ENCODE data around the gene LIN52.

DNA sequence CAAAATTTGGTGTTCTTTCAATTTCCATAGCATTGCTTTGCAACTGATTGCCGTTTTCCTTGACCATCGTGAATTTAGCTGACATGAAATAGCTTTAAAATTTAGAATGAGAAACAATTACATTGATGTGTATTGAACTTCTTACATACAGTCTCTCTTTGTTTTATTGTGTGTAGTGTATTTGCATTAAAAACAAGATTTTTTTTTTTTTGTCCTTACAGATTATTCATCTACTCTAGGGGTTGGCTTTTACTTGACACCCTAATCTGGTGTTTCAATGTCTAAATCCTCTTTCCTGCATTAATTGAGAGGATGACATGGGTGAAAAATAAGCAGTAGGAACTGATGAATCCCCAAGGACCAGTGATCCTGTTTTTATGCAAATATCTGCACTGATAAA lies 20.6 kb downstream of the LIN52 start:
- TF ChIP-seq, protein P1, sequence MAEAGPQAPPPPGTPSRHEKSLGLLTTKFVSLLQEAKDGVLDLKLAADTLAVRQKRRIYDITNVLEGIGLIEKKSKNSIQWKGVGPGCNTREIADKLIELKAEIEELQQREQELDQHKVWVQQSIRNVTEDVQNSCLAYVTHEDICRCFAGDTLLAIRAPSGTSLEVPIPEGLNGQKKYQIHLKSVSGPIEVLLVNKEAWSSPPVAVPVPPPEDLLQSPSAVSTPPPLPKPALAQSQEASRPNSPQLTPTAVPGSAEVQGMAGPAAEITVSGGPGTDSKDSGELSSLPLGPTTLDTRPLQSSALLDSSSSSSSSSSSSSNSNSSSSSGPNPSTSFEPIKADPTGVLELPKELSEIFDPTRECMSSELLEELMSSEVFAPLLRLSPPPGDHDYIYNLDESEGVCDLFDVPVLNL (CRISPR knock-in tag; IDR thresholded peaks at IDR 0.05; ENCODE audit: low read depth) = no peak
- TF ChIP-seq, protein P2, sequence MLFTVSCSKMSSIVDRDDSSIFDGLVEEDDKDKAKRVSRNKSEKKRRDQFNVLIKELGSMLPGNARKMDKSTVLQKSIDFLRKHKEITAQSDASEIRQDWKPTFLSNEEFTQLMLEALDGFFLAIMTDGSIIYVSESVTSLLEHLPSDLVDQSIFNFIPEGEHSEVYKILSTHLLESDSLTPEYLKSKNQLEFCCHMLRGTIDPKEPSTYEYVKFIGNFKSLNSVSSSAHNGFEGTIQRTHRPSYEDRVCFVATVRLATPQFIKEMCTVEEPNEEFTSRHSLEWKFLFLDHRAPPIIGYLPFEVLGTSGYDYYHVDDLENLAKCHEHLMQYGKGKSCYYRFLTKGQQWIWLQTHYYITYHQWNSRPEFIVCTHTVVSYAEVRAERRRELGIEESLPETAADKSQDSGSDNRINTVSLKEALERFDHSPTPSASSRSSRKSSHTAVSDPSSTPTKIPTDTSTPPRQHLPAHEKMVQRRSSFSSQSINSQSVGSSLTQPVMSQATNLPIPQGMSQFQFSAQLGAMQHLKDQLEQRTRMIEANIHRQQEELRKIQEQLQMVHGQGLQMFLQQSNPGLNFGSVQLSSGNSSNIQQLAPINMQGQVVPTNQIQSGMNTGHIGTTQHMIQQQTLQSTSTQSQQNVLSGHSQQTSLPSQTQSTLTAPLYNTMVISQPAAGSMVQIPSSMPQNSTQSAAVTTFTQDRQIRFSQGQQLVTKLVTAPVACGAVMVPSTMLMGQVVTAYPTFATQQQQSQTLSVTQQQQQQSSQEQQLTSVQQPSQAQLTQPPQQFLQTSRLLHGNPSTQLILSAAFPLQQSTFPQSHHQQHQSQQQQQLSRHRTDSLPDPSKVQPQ (CRISPR knock-in tag; IDR thresholded peaks at IDR 0.05; ENCODE audit: borderline replicate concordance) = no peak
- TF ChIP-seq ZBTB8A (IDR thresholded peaks at IDR 0.05; ENCODE audit: partially characterized antibody) = no peak
- TF ChIP-seq, protein P3, sequence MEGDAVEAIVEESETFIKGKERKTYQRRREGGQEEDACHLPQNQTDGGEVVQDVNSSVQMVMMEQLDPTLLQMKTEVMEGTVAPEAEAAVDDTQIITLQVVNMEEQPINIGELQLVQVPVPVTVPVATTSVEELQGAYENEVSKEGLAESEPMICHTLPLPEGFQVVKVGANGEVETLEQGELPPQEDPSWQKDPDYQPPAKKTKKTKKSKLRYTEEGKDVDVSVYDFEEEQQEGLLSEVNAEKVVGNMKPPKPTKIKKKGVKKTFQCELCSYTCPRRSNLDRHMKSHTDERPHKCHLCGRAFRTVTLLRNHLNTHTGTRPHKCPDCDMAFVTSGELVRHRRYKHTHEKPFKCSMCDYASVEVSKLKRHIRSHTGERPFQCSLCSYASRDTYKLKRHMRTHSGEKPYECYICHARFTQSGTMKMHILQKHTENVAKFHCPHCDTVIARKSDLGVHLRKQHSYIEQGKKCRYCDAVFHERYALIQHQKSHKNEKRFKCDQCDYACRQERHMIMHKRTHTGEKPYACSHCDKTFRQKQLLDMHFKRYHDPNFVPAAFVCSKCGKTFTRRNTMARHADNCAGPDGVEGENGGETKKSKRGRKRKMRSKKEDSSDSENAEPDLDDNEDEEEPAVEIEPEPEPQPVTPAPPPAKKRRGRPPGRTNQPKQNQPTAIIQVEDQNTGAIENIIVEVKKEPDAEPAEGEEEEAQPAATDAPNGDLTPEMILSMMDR (IDR thresholded peaks at IDR 0.05 in 2 of 3, conservative IDR thresholded peaks at IDR 0.05 in 1 of 3; ENCODE audit: insufficient read depth in 2 of 3, low read depth in 1 of 3, low read length in 3 of 3) = no peak
- TF ChIP-seq, protein P4, sequence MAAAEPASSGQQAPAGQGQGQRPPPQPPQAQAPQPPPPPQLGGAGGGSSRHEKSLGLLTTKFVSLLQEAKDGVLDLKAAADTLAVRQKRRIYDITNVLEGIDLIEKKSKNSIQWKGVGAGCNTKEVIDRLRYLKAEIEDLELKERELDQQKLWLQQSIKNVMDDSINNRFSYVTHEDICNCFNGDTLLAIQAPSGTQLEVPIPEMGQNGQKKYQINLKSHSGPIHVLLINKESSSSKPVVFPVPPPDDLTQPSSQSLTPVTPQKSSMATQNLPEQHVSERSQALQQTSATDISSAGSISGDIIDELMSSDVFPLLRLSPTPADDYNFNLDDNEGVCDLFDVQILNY (CRISPR knock-in tag; IDR thresholded peaks at IDR 0.05) = no peak
